ENCODE data around the gene SUMF1.

DNA sequence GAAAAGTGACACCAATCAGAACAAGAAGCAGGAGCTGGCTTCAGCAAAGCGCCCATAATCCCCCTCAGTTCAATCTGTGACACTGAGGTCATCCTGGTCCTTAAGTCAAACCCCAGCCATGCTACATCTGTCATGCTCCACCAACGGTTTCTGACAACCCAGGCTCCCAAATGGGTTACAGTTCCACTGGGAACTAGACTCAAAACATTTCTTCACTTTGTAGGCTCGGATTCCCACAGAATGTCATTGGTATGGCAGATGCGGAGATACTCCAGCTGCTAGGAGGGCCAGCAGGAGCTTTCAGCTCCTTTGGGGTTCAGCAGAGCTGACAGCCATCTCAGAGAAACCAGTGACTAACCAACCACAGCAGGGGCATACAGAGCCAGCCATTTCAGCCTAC, 48.9 kb downstream of the SUMF1 start:
- no peak for TF ChIP-seq CTCF (IDR thresholded peaks at IDR 0.05)
- no peak for TF ChIP-seq POLR2A (IDR thresholded peaks at IDR 0.05)
